OCI-LY1 (cell line): Measurements from ENCODE around the gene CNTNAP2.

Experiments used
- CTCF ChIP-seq: fragments of 200-600 bp; sonication (generic), shearing (Covaris generic); IDR thresholded peaks from 2 replicates; pipeline ENCODE4 v1.5.1; 2017; ENCODE audit warnings: mild to moderate bottlenecking, antibody characterized with exemption, low read length, moderate library complexity, mixed read lengths
- EZH2 ChIP-seq: fragments of 200-600 bp; sonication (generic), shearing (Covaris generic); IDR thresholded peaks from 2 replicates; pipeline ENCODE4 v1.8.0; 2017; ENCODE audit warnings: borderline replicate concordance, mixed run types, mild to moderate bottlenecking, antibody characterized with exemption, low read length, moderate library complexity, mixed read lengths

DNA sequence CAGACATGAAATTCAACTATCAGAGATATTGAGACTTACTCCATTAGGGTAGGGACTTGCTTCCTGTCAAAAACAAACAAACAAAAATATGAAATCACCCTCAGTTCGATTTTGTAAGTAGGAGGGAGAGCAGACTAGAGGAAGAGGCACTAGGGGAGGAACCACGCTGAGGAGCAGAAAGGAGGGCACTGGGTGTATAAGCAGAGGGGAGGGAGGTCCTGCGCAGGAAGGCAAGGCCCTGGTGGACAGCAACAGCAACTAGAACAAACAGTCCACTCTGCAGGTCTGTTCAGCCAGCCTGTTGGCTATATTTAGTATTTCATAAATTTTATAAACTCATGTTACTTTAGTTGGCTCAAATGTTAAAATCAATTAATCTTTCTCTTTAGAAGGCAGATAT lies 1536.9 kb downstream of the CNTNAP2 start:
- TF ChIP-seq CTCF (no peak), EZH2 (no peak)
